ENCODE results near the gene IGF2R. TPM values are rescaled to one million over a fixed set of nuclear protein-coding genes. Genes with fewer than 3 reads are reported as not detected.
"Not testable (repeated sequence)": the region's sequence is repeated elsewhere in the genome, so short reads cannot be mapped to it uniquely, and the experiment has no call there.

The IGF2R gene
- total RNA-seq, 1 experiment from 2014 or later = 51.2 TPM

DNA sequence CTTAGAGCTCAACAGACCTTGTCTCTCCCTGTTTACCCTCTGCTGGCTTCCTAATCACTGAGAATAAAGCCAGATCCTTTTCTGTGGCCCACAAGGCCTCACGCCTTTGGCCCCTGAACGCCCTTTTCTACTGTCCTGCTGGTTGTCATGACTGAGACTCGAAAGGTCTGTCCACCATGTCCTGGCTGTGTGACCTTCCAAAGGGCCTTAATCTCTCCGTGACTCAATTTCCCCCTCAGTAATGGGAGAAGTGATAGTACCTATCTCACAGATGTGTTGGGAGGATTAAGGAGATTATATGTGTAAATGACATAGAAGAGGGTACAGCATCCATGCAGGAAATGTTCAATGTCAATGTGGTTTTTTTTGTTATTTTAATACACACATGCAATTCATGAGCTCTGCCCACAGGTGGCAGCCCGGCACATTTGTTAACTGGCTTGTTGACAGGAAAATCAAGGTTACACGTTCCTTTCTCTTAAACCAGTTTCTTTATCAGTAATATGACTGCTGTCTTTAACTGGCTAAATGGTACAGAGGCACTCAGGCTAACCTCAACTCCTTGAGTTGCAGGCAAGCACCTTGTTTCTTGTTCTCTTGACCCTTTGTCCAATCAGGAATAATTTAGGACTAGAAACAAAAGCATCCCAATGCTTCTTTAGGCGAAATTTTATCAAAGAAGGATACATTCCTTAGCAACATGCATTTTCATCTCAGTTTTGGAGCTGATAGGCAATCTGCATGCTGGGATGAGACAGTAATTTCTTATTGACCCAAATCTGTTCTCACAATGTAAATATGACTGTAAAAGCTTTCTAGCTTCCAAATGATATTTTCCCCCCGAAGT lies 169.3 kb downstream of the IGF2R start:
- DNase-seq (ENCODE audit: low spot score) = peak; percentile 68

DNA sequence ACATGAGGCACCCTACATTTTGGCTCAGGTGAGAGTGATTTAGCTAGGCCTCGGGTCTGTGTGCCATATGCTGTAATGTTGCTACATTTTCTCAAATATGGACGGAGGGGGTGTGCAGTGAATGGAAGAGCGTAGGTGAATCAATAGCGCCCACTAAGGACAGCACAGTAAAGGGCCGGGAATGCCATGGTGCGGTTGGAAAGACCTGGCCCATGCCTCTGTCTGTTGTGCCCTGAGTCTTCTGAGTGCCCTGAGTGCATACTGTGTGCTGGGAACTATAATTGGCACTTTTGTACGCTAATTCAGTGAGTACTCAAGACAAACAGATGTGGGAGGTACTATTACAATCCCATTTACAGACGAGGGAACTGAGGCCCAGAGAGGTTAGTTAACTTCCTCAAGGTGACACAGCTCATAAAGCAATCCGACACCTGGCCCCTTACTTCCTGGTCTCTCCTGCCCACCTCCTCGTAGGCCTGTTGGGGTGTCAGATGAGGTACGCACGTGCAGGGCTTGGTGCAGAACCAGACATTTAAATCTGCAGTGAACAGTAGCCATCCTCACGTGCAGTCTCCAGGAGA lies 170.0 kb downstream of the IGF2R start:
- no peak for DNase-seq (ENCODE audit: low spot score)

DNA sequence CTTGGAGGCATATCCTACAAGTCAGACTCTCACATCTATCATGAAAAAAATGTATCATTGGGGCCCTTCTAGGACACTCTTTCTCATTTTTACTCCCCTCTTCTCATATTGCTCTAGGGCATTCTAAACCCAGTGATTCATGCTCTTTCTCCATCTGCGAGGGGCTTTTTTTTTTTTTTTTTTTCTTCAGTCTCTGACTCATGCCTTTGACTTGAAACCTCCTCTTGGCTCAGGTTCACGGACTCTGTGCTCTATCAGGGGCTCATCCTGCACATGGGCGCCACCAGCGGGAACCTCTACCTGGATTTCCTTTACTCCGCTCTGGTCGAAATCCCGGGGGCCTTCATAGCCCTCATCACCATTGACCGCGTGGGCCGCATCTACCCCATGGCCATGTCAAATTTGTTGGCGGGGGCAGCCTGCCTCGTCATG lies 170.6 kb downstream of the IGF2R start:
- DNase-seq (ENCODE audit: low spot score) = no peak

DNA sequence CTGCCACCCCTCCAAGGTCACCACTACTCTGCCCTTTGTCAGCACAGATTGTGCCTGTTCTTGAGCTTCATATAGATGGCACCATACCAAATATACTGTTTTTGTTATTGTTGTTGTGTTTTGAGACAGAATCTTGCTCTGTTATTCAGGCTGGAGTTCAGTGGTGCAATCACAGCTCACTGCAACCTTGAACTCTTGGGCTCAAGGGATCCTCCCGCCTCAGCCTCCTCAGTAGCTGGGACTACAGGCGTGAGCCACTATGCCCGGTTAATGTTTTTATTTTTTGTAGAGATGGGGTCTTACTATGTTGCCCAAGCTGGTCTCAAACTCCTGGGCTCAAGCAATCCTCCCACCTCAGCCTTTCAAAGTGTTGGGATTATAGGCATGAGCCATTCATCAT lies 171.6 kb downstream of the IGF2R start:
- DNase-seq (ENCODE audit: low spot score) = not testable (repeated sequence)

DNA sequence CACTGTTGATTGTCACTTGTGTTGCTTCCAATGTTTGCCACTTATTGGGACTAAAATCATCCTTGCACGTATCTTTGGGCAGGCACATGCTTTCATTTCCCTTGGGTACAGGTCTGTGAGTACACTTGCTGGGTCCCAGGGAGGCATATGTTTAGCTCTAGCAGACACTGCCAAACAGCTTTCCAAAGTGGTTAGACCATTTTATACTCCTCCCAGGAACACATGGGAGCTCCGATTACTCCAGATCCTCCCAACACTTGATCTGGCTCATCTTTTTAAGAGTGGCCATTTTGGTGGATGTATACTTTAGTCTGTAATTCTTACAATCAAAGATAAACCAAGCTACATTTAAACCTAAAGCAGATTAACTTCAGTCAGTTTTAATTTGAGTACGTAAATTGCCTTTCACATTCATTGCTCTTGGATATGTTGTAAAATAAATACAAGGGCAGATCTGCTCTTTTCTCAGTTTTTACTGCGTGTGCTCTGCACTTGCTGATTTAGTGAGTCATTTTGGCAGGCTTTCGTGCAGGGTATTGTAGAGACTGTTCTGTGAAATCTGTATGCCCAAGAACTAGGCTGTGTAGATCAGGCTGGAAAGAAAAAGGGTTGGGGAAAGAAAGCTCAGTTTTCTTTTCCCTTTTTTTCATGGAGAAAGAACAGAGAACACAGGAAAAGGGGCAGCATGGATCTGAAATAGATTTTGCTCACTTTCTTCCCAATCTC lies 172.3 kb downstream of the IGF2R start:
- DNase-seq (ENCODE audit: low spot score) = no peak

DNA sequence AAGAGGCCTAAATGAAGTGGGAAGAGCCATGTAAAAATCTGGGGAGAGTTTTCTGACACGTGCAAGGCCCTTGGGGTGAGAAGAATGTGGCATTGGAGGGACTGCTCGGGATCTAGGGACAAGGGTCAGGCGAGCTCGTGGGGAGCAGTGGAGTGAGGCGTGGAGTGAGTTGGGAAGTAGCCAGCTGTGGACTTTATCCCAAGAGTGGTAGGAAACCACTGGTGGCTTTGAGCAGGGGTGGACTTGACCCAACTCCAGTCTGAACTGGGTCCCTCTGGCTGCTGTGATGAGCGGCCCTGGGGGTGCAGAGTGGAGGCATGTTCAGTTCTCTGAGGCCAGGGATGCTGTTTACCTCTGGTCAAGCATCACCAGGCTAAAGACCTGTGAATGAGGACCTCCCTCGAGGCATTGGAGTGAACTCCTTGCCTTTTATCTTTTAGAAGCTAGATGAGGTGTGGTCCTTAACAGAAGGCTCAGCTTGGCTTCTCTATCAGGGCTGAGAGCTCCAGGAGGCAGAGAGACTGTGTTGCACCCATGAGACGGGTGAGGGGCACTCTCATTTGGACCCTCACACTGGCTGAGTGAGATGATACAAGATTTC lies 173.3 kb downstream of the IGF2R start:
- DNase-seq (ENCODE audit: low spot score) = no peak

DNA sequence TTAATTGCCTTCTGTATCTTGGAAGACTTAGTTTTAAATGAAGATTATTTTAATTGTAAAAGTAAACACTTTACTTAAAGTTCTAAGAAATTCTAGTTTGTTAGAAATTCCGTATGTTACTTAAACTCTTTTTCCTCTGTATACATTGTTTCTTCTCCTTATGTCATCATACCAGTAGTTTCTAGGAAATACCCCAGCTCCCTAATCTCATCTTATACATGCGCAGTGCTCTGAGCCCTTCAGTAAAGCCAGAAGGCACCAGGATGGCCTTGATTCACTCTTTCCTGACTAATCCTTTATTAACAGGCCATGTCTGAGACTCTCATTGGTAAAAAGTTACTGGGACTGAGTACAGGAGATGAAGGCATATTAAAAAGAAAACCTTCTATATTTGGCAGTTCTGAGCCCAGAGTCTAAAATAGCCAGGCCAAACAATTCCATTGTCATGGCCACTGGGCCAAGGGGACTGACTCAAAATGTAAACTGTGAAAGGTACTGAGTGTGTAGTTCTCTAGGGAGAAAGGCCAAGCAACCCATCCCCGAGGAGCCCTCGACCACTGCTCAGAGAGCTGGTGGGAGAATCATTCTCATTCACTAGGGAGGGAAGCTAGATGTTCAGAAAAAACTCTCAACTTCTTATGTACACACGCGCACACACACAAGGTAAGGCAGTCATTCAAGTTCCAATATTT lies 177.7 kb downstream of the IGF2R start:
- no peak for DNase-seq (ENCODE audit: low spot score)

DNA sequence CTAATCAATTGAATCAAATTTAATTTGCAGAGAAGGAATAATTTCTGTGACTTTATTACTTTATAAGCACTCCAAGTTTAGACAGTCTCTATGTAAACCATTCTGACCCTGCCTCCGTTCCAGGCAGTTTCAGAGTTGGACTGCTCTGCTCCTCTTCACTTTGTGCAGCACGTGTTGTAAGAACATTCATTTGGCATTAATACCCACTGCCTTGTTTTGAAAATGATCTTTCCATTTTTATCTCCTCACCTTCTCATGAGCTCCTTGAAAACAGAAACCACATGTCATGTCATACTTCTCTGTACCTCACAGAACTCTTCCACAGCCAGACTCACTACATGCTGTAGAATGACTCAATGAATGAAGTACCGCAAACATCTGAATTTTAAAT lies 178.3 kb downstream of the IGF2R start:
- no peak for DNase-seq (ENCODE audit: low spot score)

DNA sequence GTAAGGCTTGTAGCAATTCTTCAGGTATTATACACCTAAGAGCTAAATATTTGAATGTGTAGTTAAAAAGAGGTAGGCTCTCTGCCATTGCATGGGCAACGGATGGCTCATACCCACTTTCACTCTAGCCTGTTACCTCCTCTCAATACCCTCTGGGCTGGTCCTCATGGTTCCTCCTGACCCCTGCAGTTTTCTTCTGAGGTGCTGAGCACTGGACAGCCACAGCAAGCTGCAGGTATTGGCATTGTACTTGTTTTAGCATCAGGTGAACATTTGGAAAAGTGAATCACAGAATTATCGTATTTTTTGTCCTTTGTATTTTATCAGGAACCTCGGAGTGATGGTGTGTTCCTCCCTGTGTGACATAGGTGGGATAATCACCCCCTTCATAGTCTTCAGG lies 185.6 kb downstream of the IGF2R start:
- no peak for DNase-seq (ENCODE audit: low spot score)

DNA sequence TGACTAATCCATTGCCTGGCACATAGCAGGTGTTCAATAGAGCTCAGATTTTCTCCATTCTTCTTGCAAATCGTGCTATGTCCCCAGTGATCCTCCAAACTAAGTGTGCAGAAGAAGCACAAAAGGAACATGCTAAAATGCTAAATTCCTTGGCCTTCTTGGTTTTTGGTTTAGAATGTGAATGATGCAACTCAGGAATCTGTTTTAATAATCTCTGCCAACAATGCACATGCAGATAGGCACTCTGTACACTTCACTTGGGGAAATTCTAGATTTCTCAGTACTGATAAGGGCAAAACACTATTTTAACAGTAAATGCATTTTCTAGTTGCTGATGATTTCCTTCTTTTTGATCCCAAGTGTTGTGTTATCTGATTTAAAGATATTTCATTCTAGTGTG lies 188.0 kb downstream of the IGF2R start:
- DNase-seq (ENCODE audit: low spot score) = no peak

DNA sequence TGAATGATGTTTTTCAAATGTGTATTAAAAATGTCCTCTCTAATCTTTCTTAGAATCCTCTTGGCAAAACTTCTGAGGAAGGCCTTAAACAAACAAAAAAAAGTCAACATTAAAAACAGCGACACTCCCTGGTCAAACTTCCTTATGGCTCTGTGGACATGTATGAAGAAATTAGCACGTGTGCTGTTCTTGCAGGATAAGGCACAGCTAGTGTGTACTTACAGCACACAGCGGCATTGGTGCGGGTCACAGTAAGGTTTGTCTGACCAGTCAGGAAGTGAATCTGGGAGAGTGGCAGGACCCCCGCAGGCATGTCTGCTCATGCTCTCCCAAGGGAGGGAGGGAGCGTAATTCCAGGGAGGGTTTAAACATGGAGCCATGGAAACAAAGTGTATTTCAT lies 191.6 kb downstream of the IGF2R start:
- peak; percentile 60 for DNase-seq (ENCODE audit: low spot score)

Other genes with a start within 250 kb of the IGF2R start
- gene WTAP, start 241.6 kb upstream of the IGF2R start, total RNA-seq (2014; rRNA removed; shearing (Covaris generic)) = 53.2 and 61.5 TPM in 2 replicates
- gene ACAT2, start 207.0 kb upstream of the IGF2R start, total RNA-seq (2014; rRNA removed; shearing (Covaris generic)) = 60.2 and 70.4 TPM in 2 replicates
- gene TCP1, start 179.5 kb upstream of the IGF2R start, total RNA-seq (2014; rRNA removed; shearing (Covaris generic)) = 382 and 401 TPM in 2 replicates
- 98.4 and 101 TPM in 2 replicates for gene MRPL18, start 178.6 kb upstream of the IGF2R start, total RNA-seq (2014; rRNA removed; shearing (Covaris generic))
- gene PNLDC1, start 168.8 kb upstream of the IGF2R start, total RNA-seq (2014; rRNA removed; shearing (Covaris generic)) = not detected in 2 replicates
- gene MAS1, start 78.1 kb upstream of the IGF2R start, total RNA-seq (2014; rRNA removed; shearing (Covaris generic)) = not detected in 2 replicates
- 0.47 and 0.56 TPM in 2 replicates for gene SLC22A1, start 152.7 kb downstream of the IGF2R start, total RNA-seq (2014; rRNA removed; shearing (Covaris generic))

Data from HT-29 (cell line).